GM21723 (cell line): Measurements from ENCODE around the gene C9orf153.

Source experiments
- ATAC-seq: cut with Tn5 transposase; IDR thresholded peaks from one replicate; pipeline ENCODE4 v1.9.1; 2021; ENCODE audit warnings: mild to moderate bottlenecking, moderate library complexity; ENCODE audit not compliant: unreplicated experiment

The C9orf153 gene

DNA sequence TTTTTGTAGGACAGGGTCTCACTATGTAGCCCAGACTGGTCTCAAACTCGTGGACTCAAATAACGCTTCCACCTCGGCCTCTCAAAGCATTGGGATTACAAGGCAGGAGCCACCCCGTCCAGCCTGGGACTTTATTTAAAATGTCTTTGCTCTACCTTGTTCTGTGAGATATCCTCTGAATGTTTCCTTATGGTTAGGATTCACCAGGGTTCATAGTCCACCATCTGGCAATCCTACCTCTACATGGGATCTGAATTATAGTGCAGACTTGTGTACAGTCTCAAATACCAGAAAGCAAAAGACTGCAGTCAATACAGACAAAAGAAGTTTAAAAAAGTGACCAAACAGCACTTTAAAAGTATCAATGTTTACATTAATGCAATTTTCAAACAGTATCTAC, 12.8 kb upstream of the C9orf153 start:
- ATAC-seq = no peak

GRCh38 chr9:86263876-86264275, 4.4 kb upstream of the C9orf153 start:
- ATAC-seq = no peak

- no peak for ATAC-seq
Observed at GRCh38 chr9:86262492-86262891, 3.0 kb upstream of the C9orf153 start.

- ATAC-seq = no peak
Observed at GRCh38 chr9:86257391-86257790, 2.1 kb downstream of the C9orf153 start.

DNA sequence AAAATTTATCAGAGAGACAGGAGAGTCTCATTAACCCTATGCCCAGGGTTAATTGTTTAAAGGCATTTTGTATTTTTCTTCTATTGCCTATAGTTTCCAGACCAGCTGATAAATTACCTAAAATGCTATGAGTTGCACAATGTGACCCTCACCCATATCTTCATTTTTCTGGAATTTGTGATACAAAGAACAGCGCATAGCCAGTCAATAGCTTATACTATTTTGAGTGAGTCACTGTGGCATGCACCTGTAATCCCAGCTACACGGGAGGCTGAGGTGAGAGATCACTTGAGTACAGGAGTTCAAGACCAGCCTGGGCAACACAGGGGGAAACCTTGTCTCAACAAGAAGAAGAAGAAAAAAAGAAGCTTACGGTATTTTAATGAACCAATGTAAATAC, 2.8 kb downstream of the C9orf153 start:
- ATAC-seq = no peak

DNA sequence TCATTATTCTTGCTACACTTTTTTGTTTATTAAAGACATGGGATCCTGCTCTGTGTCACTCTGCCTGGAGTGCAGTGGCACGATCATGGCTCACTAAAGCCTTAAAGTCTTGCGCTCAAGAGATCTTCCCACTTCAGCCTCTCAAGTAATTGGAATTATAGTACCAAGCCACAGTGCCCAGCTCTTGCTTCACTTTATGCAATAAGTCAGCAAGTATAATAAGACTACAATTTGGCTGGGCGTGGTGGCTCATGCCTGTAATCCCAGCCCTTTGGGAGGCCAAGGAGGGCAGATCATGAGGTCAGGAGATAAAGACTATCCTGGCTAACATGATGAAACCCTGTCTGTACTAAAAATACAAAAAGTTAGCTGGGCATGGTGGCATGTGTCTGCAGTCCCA, 5.9 kb downstream of the C9orf153 start:
- ATAC-seq = no peak

DNA sequence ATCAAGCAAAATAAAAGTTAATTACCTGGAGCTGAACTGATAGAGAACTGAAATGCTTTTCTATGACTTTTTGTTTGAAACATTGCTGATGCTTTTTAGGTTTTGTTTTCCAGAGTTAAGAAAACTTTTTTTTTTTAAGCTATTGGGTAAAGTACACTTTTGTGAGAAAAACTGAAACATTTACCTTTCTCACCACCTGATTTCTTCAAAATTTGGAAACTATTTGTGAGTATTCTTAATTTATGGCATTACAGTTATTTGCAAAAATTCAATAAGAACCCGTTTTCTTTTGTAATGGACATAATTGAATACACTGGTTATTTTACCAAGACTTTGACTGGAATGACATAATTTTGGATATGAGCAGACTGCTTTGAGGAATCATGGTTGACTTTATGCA, 6.6 kb downstream of the C9orf153 start:
- no peak for ATAC-seq

DNA sequence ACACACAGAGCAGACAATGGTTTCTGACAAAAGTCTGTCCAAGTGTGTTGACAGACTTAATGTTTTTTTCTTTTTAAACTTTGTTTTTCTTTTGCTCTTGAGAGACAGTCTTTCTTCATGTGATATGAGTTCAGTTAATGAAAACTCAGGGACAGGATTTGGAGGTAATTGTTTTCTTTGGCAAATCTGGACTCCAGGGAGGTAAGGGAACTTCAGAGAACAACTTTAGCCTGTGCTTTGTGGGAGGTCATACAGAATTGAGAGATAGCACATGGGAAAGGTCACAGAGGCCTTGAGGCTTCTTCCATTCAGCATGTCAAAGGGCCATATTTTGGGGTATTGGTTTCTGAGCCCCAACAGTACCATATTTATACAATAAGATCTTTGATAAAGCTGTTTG, 9.3 kb downstream of the C9orf153 start:
- ATAC-seq = no peak

DNA sequence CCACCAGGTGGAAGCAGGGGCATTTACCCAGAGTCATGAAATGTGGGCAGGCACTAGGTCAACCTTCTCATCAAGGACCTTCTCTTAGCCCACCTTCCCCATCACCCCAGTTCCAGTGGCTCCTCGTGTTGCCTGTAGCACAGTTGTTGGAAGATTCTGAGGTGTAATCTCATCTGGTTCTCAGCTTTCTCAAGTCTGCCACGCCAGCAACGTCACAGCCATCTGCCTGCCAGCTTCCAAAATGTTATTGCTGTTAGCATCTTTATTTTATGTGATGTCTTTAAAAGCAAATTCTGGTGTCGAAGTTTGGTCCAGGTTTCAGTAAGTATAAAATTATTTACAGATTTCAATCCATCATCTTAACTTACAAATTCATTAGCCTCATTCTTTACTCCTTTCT, 10.7 kb downstream of the C9orf153 start:
- ATAC-seq = no peak

DNA sequence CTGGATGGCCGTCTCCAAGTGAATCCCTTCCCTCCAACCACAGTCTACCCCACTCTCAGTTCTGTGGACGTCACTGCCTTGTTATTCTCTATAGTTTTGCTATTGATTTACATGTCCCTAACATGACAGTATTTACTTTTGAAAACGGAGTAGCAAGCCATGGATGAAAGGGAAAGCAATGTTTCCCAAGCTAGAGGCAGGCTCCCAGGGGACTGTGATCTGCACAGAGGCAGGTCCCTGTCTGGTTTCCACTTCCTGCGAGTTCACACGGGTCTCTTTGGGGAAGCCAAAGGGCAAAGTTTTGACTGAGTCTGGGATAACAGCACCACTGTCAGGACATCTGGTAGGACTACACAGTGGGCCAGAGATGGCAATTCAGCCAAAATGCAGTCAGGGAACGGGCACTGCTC, 12.7 kb downstream of the C9orf153 start:
- peak; percentile 85 for ATAC-seq

GRCh38 chr9:86242071-86242470, 17.4 kb downstream of the C9orf153 start:
- ATAC-seq = no peak

- ATAC-seq = no peak
Observed at GRCh38 chr9:86241216-86241615, 18.2 kb downstream of the C9orf153 start.

- no peak for ATAC-seq
Observed at GRCh38 chr9:86238861-86239770, 20.3 kb downstream of the C9orf153 start.

DNA sequence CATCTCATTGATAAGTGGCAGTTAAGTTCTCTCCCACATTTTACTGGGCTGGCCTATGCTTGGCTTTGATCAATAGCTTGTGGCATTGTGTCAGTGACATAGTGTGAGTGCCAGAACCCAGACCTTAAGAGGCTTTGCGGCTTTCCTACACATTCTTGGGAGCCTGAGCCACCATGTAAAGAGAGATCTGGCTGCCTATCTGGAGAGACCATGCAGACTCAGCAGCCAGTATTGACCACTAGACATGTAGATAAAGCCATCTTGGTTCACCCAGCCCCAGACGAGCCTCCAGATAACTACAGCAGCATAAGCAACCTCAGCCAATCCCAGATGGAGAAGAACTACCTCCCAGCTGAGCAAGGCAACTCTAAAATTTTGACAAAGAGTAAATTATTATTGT, 28.6 kb downstream of the C9orf153 start:
- ATAC-seq = no peak

- no peak for ATAC-seq
Observed at GRCh38 chr9:86222667-86223066, 36.8 kb downstream of the C9orf153 start.

DNA sequence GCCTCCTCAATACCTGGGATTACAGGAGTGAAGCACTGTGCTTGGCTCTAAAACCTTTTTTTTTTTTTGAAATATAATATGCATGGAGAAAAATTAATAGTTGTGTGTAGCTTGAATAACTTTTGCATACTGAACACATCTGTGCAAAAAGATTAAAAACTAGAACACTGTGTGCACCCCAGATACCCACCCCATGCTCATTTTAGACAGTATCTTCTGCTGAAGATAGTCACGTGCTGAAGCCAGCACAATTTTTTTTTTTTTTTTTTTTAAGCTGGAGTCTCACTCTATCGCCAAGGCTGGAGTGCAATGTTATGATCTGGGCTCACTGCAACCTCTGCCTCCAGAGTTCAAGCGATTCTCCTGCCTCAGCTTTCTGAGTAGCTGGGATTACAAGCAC, 39.9 kb downstream of the C9orf153 start:
- ATAC-seq = no peak

DNA sequence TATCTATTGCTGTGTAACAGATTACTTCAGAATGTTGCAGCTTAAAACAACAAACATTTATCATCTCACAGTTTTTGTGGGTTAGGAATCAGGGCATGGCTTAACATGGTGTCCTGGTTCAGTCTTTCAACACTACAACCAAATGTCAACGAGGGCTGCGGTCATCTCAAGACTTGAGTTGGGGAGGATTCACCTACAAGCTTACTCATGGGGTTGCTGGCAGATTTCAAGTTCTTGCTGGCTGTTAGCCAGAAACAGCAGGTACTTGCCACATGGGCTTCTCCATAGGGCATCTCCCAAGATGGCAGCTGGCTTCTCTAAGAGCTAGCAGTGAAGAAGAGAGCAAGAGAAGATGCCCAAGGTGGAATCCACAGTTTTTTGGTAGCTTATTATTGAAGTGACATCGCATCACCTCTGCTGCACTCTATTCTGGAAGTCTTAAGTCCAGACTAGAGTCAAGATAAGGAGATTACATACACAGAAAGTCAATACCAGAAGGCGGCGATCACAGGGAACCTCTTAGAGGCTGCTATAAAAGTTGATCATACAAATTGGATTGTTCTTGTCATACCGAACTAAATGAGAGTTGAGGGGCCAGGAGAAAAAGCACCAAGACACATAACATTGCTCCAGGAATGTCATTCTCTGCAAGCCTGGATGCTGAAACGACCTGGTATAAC, 42.2 kb downstream of the C9orf153 start:
- no peak for ATAC-seq

- ATAC-seq = no peak
Observed at GRCh38 chr9:86207193-86207592, 52.3 kb downstream of the C9orf153 start.

GRCh38 chr9:86202338-86202882, 57.0 kb downstream of the C9orf153 start:
- ATAC-seq = peak; percentile 74

DNA sequence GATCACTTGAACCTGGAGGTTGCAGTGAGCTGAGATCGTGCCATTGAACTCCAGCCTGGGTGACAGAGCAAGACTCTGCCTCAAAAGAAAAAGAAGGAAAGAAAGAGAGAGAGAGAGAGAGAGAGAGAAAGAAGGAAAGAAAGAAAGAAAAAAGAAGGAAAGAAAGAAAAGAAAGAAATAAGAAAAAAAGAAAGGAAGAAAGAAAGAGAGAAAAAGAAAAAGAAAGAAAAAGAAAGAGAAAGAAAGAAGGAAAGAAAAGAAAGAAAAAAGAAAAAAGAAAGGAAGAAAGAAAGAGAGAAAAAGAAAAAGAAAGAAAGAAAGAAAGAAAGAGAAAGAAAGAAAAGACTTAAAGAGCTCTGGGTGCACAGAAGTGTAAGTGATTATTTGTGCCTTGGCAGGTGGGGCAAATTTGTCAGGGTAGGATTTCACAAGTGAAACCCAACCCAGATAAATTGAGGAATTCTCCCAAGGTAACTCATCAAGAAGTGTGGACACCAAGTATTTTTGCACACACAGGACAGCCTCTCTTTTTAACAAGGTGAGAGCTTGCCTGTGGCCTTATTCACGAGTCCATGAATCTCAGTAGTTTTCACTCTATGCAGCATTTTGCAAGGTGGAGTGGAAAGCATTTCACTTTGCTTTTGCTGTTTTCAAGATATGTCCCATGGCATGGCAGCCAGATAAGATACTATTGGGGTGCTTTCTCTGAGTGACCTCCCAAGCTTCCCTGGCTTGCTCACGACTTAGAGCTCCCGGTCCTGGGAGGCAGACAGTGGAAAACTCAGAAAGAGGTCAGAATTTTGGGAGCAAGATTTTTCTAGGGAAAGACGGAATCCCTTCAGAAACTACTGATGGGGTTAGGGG, 57.8 kb downstream of the C9orf153 start:
- no peak for ATAC-seq

DNA sequence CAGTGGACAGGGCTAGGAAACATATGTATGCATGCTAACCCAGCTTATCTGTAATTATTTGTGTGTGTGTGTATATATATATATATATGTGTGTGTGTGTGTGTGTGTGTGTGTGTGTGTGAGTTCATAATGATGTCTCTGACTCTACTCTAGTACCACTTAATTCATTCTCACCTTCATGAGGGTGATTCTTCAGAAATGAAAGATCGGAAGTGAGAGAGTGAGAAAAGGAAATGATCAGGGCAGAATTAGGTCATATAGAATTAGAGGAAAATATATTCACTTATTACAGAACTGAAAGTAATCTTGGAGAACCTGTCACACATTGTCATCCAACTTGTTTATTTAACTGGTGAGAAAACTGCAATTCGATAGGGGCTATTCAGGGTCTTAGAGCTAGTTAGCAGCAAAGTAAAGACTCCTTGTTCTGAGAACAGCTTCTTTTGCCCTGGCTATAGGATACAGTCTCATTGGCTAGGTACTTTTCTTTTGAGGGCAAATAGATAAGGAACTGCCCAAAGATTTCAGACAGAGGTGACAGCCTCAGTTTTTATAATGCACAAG, 58.8 kb downstream of the C9orf153 start:
- no peak for ATAC-seq
